G401.6 (cell line): Measurements from ENCODE around the gene OSBP2.
A peak's percentile ranks its signal among the peaks of the same experiment; 100 is the strongest.
"Not testable (repeated sequence)": the region's sequence is repeated elsewhere in the genome, so short reads cannot be mapped to it uniquely, and the experiment has no call there.

Source experiments
- FAIRE-seq: peaks from 2 replicates; lab custom pipeline; 2012; peaks lifted over from hg19 to GRCh38; lab: Jason Lieb, UNC

The OSBP2 gene

GRCh38 chr22:30763815-30764673, 69.4 kb downstream of the OSBP2 start:
- peak; percentile 59 for FAIRE-seq

GRCh38 chr22:30767661-30768060, 73.0 kb downstream of the OSBP2 start:
- FAIRE-seq: no peak

- FAIRE-seq: no peak
Measured at GRCh38 chr22:30770716-30771115, 76.0 kb downstream of the OSBP2 start.

GRCh38 chr22:30773919-30774318, 79.2 kb downstream of the OSBP2 start:
- no peak for FAIRE-seq

- no peak for FAIRE-seq
Measured at GRCh38 chr22:30774566-30774965, 79.9 kb downstream of the OSBP2 start.

GRCh38 chr22:30776476-30776875, 81.8 kb downstream of the OSBP2 start:
- FAIRE-seq: no peak

- not testable (repeated sequence) for FAIRE-seq
Measured at GRCh38 chr22:30777146-30777545, 82.5 kb downstream of the OSBP2 start.

GRCh38 chr22:30777587-30777986, 82.9 kb downstream of the OSBP2 start:
- FAIRE-seq: no peak

GRCh38 chr22:30778261-30778660, 83.6 kb downstream of the OSBP2 start:
- FAIRE-seq: no peak

GRCh38 chr22:30780026-30780425, 85.4 kb downstream of the OSBP2 start:
- FAIRE-seq: no peak

- FAIRE-seq: no peak
Measured at GRCh38 chr22:30781271-30781875, 86.7 kb downstream of the OSBP2 start.

- FAIRE-seq: no peak
Measured at GRCh38 chr22:30782613-30783012, 87.9 kb downstream of the OSBP2 start.

GRCh38 chr22:30783021-30783420, 88.3 kb downstream of the OSBP2 start:
- FAIRE-seq: no peak

- no peak for FAIRE-seq
Measured at GRCh38 chr22:30785527-30785926, 90.9 kb downstream of the OSBP2 start.

GRCh38 chr22:30790366-30790765, 95.7 kb downstream of the OSBP2 start:
- FAIRE-seq: no peak

- FAIRE-seq: no peak
Measured at GRCh38 chr22:30792456-30792855, 97.8 kb downstream of the OSBP2 start.

- FAIRE-seq: no peak
Measured at GRCh38 chr22:30795118-30795517, 100.4 kb downstream of the OSBP2 start.

GRCh38 chr22:30801695-30802094, 107.0 kb downstream of the OSBP2 start:
- no peak for FAIRE-seq

GRCh38 chr22:30802202-30803166, 107.8 kb downstream of the OSBP2 start:
- no peak for FAIRE-seq

- FAIRE-seq: no peak
Measured at GRCh38 chr22:30803679-30804078, 109.0 kb downstream of the OSBP2 start.

- FAIRE-seq: no peak
Measured at GRCh38 chr22:30804626-30805025, 110.0 kb downstream of the OSBP2 start.

GRCh38 chr22:30806391-30806861, 111.8 kb downstream of the OSBP2 start:
- no peak for FAIRE-seq

GRCh38 chr22:30809086-30809485, 114.4 kb downstream of the OSBP2 start:
- FAIRE-seq: no peak
